Effector memory CD8-positive, alpha-beta T cell (primary cell): Measurements from ENCODE around the gene TSN.
"Not testable (repeated sequence)": the region's sequence is repeated elsewhere in the genome, so short reads cannot be mapped to it uniquely, and the experiment has no call there.

Experiments
- ATAC-seq: fragments of 150-1000 bp; cut with Tn5 transposase; replicated peaks from 2 replicates; pipeline ENCODE4 v1.10.0; 2021; ENCODE audit warnings: mild to moderate bottlenecking, moderate library complexity
- DNase-seq, 3 experiments: peaks; one replicate each; pipeline ENCODE4 v3.0.0; 2021
- H3K27ac Mint-ChIP-seq, 2 donors: one replicate each; pipeline ENCODE4 v1.8.0; 2022; ENCODE audit warnings: mild to moderate bottlenecking in 2 of 2, mixed read lengths in 2 of 2, moderate library complexity in 2 of 2
- H3K27me3 Mint-ChIP-seq, 2 donors: one replicate each; pipeline ENCODE4 v1.8.0; 2022; ENCODE audit warnings: mixed read lengths in 2 of 2
- H3K36me3 Mint-ChIP-seq: one replicate; pipeline ENCODE4 v1.8.0; 2022; ENCODE audit warnings: mild to moderate bottlenecking, moderate library complexity, mixed read lengths; ENCODE audit not compliant: insufficient read depth
- H3K4me1 Mint-ChIP-seq, 2 donors: one replicate each; pipeline ENCODE4 v1.8.0; 2022; ENCODE audit warnings: low read depth in 2 of 2, mixed read lengths in 2 of 2
- H3K4me3 Mint-ChIP-seq, 2 donors: one replicate each; pipeline ENCODE4 v1.8.0; 2022; ENCODE audit warnings: mild to moderate bottlenecking in 2 of 2, mixed read lengths in 2 of 2, moderate library complexity in 2 of 2
- H3K9me3 Mint-ChIP-seq, 2 donors: one replicate each; pipeline ENCODE4 v1.8.0; 2022; ENCODE audit warnings: mixed read lengths in 2 of 2

The TSN gene

GRCh38 chr2:121727950-121728349 lies 27.5 kb upstream of the TSN start:
- Mint-ChIP-seq H3K4me3 (no peak overlapping the region), H3K36me3 (peaks cover 75% of the 10 kb centered on the region), H3K27me3 (no peaks in the 10 kb centered on the region), H3K9me3 (no peaks in the 10 kb centered on the region), H3K4me1 (peaks cover 5 to 9% of the 10 kb centered on the region in 2 donors), H3K27ac (no peak overlapping the region)
- ATAC-seq (no peak), DNase-seq (no peak)

GRCh38 chr2:121731366-121731765 lies 24.1 kb upstream of the TSN start:
- no peaks in the 10 kb centered on the region for H3K27me3 Mint-ChIP-seq
- no peak overlapping the region for H3K27ac Mint-ChIP-seq
- ATAC-seq (no peak), DNase-seq (no peak)
- H3K9me3 Mint-ChIP-seq = no peaks in the 10 kb centered on the region
- H3K36me3 Mint-ChIP-seq = peaks cover 89% of the 10 kb centered on the region
- H3K4me1 Mint-ChIP-seq = peaks cover 20 to 22% of the 10 kb centered on the region in 2 donors
- H3K4me3 Mint-ChIP-seq = no peak overlapping the region

- DNase-seq, ATAC-seq, H3K4me3 Mint-ChIP-seq, H3K27me3 Mint-ChIP-seq, H3K27ac Mint-ChIP-seq, H3K9me3 Mint-ChIP-seq: not testable (repeated sequence)
- Mint-ChIP-seq H3K36me3 (peaks cover 72% of the 10 kb centered on the region), H3K4me1 (peaks cover 38 to 46% of the 10 kb centered on the region in 2 donors)
These were observed 20.9 kb upstream of the TSN start for GRCh38 chr2:121734544-121734943.

GRCh38 chr2:121735518-121736074 lies 19.9 kb upstream of the TSN start:
- Mint-ChIP-seq H3K36me3 (peaks cover 61% of the 10 kb centered on the region), H3K27me3 (no peaks in the 10 kb centered on the region), H3K4me3 (peak overlapping the region; percentile 97 to 100), H3K27ac (peak overlapping the region; percentile 95 to 98), H3K4me1 (peaks cover 38 to 46% of the 10 kb centered on the region in 2 donors), H3K9me3 (no peaks in the 10 kb centered on the region)
- DNase-seq (no peak), ATAC-seq (no peak)

GRCh38 chr2:121736140-121736461 lies 19.4 kb upstream of the TSN start:
- H3K27ac Mint-ChIP-seq = peak overlapping the region; percentile 95 to 98
- peaks cover 56% of the 10 kb centered on the region for H3K36me3 Mint-ChIP-seq
- H3K27me3 Mint-ChIP-seq = no peaks in the 10 kb centered on the region
- no peaks in the 10 kb centered on the region for H3K9me3 Mint-ChIP-seq
- ATAC-seq (no peak), DNase-seq (no peak)
- H3K4me1 Mint-ChIP-seq = peaks cover 38 to 46% of the 10 kb centered on the region in 2 donors
- H3K4me3 Mint-ChIP-seq = peak overlapping the region; percentile 97 to 100

- no peaks in the 10 kb centered on the region for H3K9me3 Mint-ChIP-seq
- DNase-seq (peak; percentile 99 to 100 (median 100)), ATAC-seq (peak; percentile 87)
- peak within 1 kb of the TSS; percentile 95 to 98 for H3K27ac Mint-ChIP-seq
- no peaks in the 10 kb centered on the region for H3K27me3 Mint-ChIP-seq
- peak within 1 kb of the TSS; percentile 97 to 100 for H3K4me3 Mint-ChIP-seq
- H3K36me3 Mint-ChIP-seq = peaks cover 50% of the 10 kb centered on the region
- H3K4me1 Mint-ChIP-seq = peaks cover 34 to 43% of the 10 kb centered on the region in 2 donors
These were observed 18.8 kb upstream of the TSN start, which contains the start of gene NIFK for GRCh38 chr2:121736462-121737336. Gene NIFK (minus strand): TSS chr2:121736875. CDS start chr2:121736850, 25 bp downstream.

GRCh38 chr2:121740973-121741372 lies 14.5 kb upstream of the TSN start:
- H3K27me3 Mint-ChIP-seq = peaks cover 0 to 9% of the 10 kb centered on the region in 2 donors
- no peak for ATAC-seq
- H3K4me1 Mint-ChIP-seq = peaks cover 24 to 28% of the 10 kb centered on the region in 2 donors

GRCh38 chr2:121741450-121741849 lies 14.0 kb upstream of the TSN start:
- H3K27me3 Mint-ChIP-seq = peaks cover 0 to 14% of the 10 kb centered on the region in 2 donors
- no peak for ATAC-seq
- DNase-seq = no peak
- no peak overlapping the region for H3K4me3 Mint-ChIP-seq
- H3K4me1 Mint-ChIP-seq = peaks cover 22 to 23% of the 10 kb centered on the region in 2 donors
- no peaks in the 10 kb centered on the region for H3K9me3 Mint-ChIP-seq
- H3K36me3 Mint-ChIP-seq = peaks cover 13% of the 10 kb centered on the region
- no peak overlapping the region for H3K27ac Mint-ChIP-seq

More at GRCh38 chr2:121740973-121741372, 14.5 kb upstream of the TSN start:
- Mint-ChIP-seq H3K4me3 (no peak overlapping the region), H3K9me3 (no peaks in the 10 kb centered on the region), H3K36me3 (peaks cover 18% of the 10 kb centered on the region), H3K27ac (no peak overlapping the region)
- DNase-seq = no peak

- no peaks in the 10 kb centered on the region for H3K9me3 Mint-ChIP-seq
- H3K27me3 Mint-ChIP-seq = peaks cover 0 to 16% of the 10 kb centered on the region in 2 donors
- H3K4me3 Mint-ChIP-seq = peak overlapping the region in 1 of 2 donors; percentile 36
- peak overlapping the region in 1 of 2 donors; percentile 59 for H3K27ac Mint-ChIP-seq
- DNase-seq = no peak
- peaks cover 0 to 3% of the 10 kb centered on the region in 2 donors for H3K4me1 Mint-ChIP-seq
- H3K36me3 Mint-ChIP-seq = no peaks in the 10 kb centered on the region
- peak; percentile 72 for ATAC-seq
These were observed 9.3 kb upstream of the TSN start for GRCh38 chr2:121746071-121746578.

- DNase-seq = no peak
These were observed 7.2 kb upstream of the TSN start for GRCh38 chr2:121748202-121748601.

GRCh38 chr2:121754851-121755236 lies 607 bp upstream of the TSN start:
- ATAC-seq (no peak), DNase-seq (no peak)
- peak overlapping the region; percentile 88 to 96 for H3K27ac Mint-ChIP-seq
- no peaks in the 10 kb centered on the region for H3K9me3 Mint-ChIP-seq
- H3K36me3 Mint-ChIP-seq = peaks cover 28% of the 10 kb centered on the region
- peak overlapping the region; percentile 88 to 98 for H3K4me3 Mint-ChIP-seq
- no peaks in the 10 kb centered on the region for H3K27me3 Mint-ChIP-seq
- H3K4me1 Mint-ChIP-seq = peaks cover 14 to 31% of the 10 kb centered on the region in 2 donors

More at GRCh38 chr2:121748202-121748601, 7.2 kb upstream of the TSN start:
- peak overlapping the region in 1 of 2 donors; percentile 3 for H3K27ac Mint-ChIP-seq
- H3K4me3 Mint-ChIP-seq = no peak overlapping the region
- peaks cover 0 to 16% of the 10 kb centered on the region in 2 donors for H3K27me3 Mint-ChIP-seq
- peaks cover 0 to 3% of the 10 kb centered on the region in 2 donors for H3K4me1 Mint-ChIP-seq
- ATAC-seq = peak; percentile 39
- H3K9me3 Mint-ChIP-seq = no peaks in the 10 kb centered on the region
- no peaks in the 10 kb centered on the region for H3K36me3 Mint-ChIP-seq

- Mint-ChIP-seq H3K4me3 (no peak overlapping the region), H3K36me3 (peaks cover 92% of the 10 kb centered on the region), H3K27ac (peak overlapping the region in 1 of 2 donors; percentile 41)
These were observed 9.3 kb downstream of the TSN start for GRCh38 chr2:121764681-121765228.

GRCh38 chr2:121766624-121767023 lies 11.2 kb downstream of the TSN start:
- ATAC-seq (no peak), DNase-seq (no peak)
- no peaks in the 10 kb centered on the region for H3K4me1 Mint-ChIP-seq
- H3K27me3 Mint-ChIP-seq = no peaks in the 10 kb centered on the region
- no peaks in the 10 kb centered on the region for H3K9me3 Mint-ChIP-seq
- H3K36me3 Mint-ChIP-seq = peaks cover 76% of the 10 kb centered on the region
- H3K27ac Mint-ChIP-seq = no peak overlapping the region
- H3K4me3 Mint-ChIP-seq = no peak overlapping the region

More at GRCh38 chr2:121764681-121765228, 9.3 kb downstream of the TSN start:
- no peak for ATAC-seq
- no peaks in the 10 kb centered on the region for H3K4me1 Mint-ChIP-seq
- H3K9me3 Mint-ChIP-seq = no peaks in the 10 kb centered on the region
- H3K27me3 Mint-ChIP-seq = no peaks in the 10 kb centered on the region
- DNase-seq = no peak
